ENCODE results near the gene CLECL1.

DNA sequence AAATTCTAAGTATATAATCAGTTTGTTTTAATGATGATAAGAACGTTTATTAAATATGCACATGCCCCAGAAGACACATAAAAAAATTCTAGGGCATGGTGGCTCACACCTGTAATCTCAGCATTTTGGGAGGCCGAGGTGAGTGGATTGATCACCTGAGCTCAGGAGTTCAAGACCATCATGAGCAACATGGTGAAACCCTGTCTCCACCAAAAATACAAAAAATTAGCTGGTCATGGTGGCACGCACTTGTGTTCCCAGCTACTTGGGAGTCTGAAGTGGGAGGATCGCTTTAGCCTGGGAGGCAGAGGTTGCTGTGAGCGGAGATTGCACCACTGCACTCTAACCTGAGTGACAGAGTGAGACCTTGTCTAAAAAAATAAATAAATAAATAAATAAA, 23.8 kb upstream of the CLECL1 start:
- TF ChIP-seq POLR2A (IDR thresholded peaks at IDR 0.05): no peak
- no peak for TF ChIP-seq CTCF (IDR thresholded peaks at IDR 0.05)
